ENCODE measurements around the gene LUZP2. TPM values are rescaled to one million over a fixed set of nuclear protein-coding genes. Genes with fewer than 3 reads are reported as not detected.

The LUZP2 gene
- polyA plus RNA-seq, 1 donor (not counting 4 experiments of a cell fraction or from before 2014, with no cell fraction given) = 0.08 TPM

GRCh38 chr11:24591283-24591682, 94.4 kb downstream of the LUZP2 start:
- Histone ChIP-seq H4K20me1 (ENCODE audit: control insufficient read depth, extremely low read depth, insufficient read depth, low read length) (no peaks in the 10 kb centered on the region), H3K4me3 (ENCODE audit: control insufficient read depth in 2 of 3, extremely low read depth in 1 of 3, insufficient read depth in 2 of 3, low read depth in 1 of 3, low read length in 3 of 3) (no peak overlapping the region), H2AFZ (ENCODE audit: control insufficient read depth, low read length) (no peak overlapping the region), H3K9me1 (ENCODE audit: control insufficient read depth, extremely low read depth, insufficient read depth, low read length) (no peaks in the 10 kb centered on the region), H3K9me3 (ENCODE audit: control insufficient read depth, low read depth, low read length) (no peaks in the 10 kb centered on the region), H3K27me3 (ENCODE audit: control insufficient read depth, extremely low read depth, insufficient read depth, low read length) (no peaks in the 10 kb centered on the region), H3K4me2 (ENCODE audit: control insufficient read depth, extremely low read depth, insufficient read depth, low read depth, low read length) (no peak overlapping the region), H3K79me2 (ENCODE audit: control insufficient read depth, insufficient read depth, low read length) (no peaks in the 10 kb centered on the region), H3K9ac (ENCODE audit: control insufficient read depth, extremely low read depth, insufficient read depth, low read length) (no peak overlapping the region), H3K36me3 (ENCODE audit: control insufficient read depth in 2 of 2, extremely low read depth in 1 of 2, insufficient read depth in 2 of 2, low read length in 2 of 2) (no peaks in the 10 kb centered on the region), H3K4me1 (ENCODE audit: control insufficient read depth, extremely low read depth, insufficient read depth, low read length) (peaks cover 6% of the 10 kb centered on the region), H3K27ac (ENCODE audit: control insufficient read depth, insufficient read depth, low read length) (no peak overlapping the region)
- dilution Hi-C loops (cut with MboI; ENCODE audit: extremely low pct_ligation_motif_present, low sequenced_read_pairs) = no loop called here
- FAIRE-seq (no peak), DNase-seq (ENCODE audit: low read depth, low spot score) (no peak)
- TF ChIP-seq EZH2 (IDR thresholded peaks at IDR 0.05; ENCODE audit: low read length) = no peak
- TF ChIP-seq CTCF (optimal IDR thresholded peaks at IDR 0.05 in 1 of 3, IDR thresholded peaks at IDR 0.05 in 1 of 3, conservative IDR thresholded peaks at IDR 0.05 in 1 of 3; ENCODE audit: extremely low read depth in 1 of 3, insufficient read depth in 2 of 3, low read length in 3 of 3) = no peak

GRCh38 chr11:24592360-24592759, 95.5 kb downstream of the LUZP2 start:
- no peak overlapping the region for H3K9ac ChIP-seq (ENCODE audit: control insufficient read depth, extremely low read depth, insufficient read depth, low read length)
- dilution Hi-C loops (cut with MboI; ENCODE audit: extremely low pct_ligation_motif_present, low sequenced_read_pairs) = no loop called here
- H3K27me3 ChIP-seq (ENCODE audit: control insufficient read depth, extremely low read depth, insufficient read depth, low read length) = no peaks in the 10 kb centered on the region
- H3K4me2 ChIP-seq (ENCODE audit: control insufficient read depth, extremely low read depth, insufficient read depth, low read depth, low read length) = no peak overlapping the region
- peaks cover 6% of the 10 kb centered on the region for H3K4me1 ChIP-seq (ENCODE audit: control insufficient read depth, extremely low read depth, insufficient read depth, low read length)
- H4K20me1 ChIP-seq (ENCODE audit: control insufficient read depth, extremely low read depth, insufficient read depth, low read length) = no peaks in the 10 kb centered on the region
- no peak overlapping the region for H2AFZ ChIP-seq (ENCODE audit: control insufficient read depth, low read length)
- no peaks in the 10 kb centered on the region for H3K79me2 ChIP-seq (ENCODE audit: control insufficient read depth, insufficient read depth, low read length)
- no peaks in the 10 kb centered on the region for H3K36me3 ChIP-seq (ENCODE audit: control insufficient read depth in 2 of 2, extremely low read depth in 1 of 2, insufficient read depth in 2 of 2, low read length in 2 of 2)
- H3K4me3 ChIP-seq (ENCODE audit: control insufficient read depth in 2 of 3, extremely low read depth in 1 of 3, insufficient read depth in 2 of 3, low read depth in 1 of 3, low read length in 3 of 3) = no peak overlapping the region
- H3K9me1 ChIP-seq (ENCODE audit: control insufficient read depth, extremely low read depth, insufficient read depth, low read length) = no peaks in the 10 kb centered on the region
- H3K9me3 ChIP-seq (ENCODE audit: control insufficient read depth, low read depth, low read length) = no peaks in the 10 kb centered on the region
- H3K27ac ChIP-seq (ENCODE audit: control insufficient read depth, insufficient read depth, low read length) = no peak overlapping the region
- DNase-seq (ENCODE audit: low read depth, low spot score) = no peak
- FAIRE-seq = no peak
- TF ChIP-seq EZH2 (IDR thresholded peaks at IDR 0.05; ENCODE audit: low read length) (no peak), CTCF (optimal IDR thresholded peaks at IDR 0.05 in 1 of 3, IDR thresholded peaks at IDR 0.05 in 1 of 3, conservative IDR thresholded peaks at IDR 0.05 in 1 of 3; ENCODE audit: extremely low read depth in 1 of 3, insufficient read depth in 2 of 3, low read length in 3 of 3) (no peak)
